GM13977 (cell line): Measurements from ENCODE around the gene NOCT.
A peak's percentile ranks its signal among the peaks of the same experiment; 100 is the strongest.

Experiments used
- DNase-seq: peaks from one replicate; pipeline ENCODE4 v3.0.0; 2012; ENCODE audit warnings: low spot score
- in situ Hi-C: fragments of 300-500 bp; cut with MboI; formaldehyde crosslinking; loops from one replicate; pipeline ENCODE4 v1.12.0; 2022; ENCODE audit warnings: low sequenced_read_pairs, low pct_unique_long_range_greater_than_20kb, mixed read lengths, inconsistent platforms; ENCODE audit not compliant: unreplicated experiment
- TF ChIP-seq, protein P1 (sequence below): IDR thresholded peaks from 2 replicates; pipeline ENCODE4 v1.5.1; 2012; ENCODE audit warnings: mild to moderate bottlenecking, control low read depth; ENCODE audit not compliant: insufficient read depth; ENCODE audit errors: extremely low read depth, missing control alignments

The NOCT gene

DNA sequence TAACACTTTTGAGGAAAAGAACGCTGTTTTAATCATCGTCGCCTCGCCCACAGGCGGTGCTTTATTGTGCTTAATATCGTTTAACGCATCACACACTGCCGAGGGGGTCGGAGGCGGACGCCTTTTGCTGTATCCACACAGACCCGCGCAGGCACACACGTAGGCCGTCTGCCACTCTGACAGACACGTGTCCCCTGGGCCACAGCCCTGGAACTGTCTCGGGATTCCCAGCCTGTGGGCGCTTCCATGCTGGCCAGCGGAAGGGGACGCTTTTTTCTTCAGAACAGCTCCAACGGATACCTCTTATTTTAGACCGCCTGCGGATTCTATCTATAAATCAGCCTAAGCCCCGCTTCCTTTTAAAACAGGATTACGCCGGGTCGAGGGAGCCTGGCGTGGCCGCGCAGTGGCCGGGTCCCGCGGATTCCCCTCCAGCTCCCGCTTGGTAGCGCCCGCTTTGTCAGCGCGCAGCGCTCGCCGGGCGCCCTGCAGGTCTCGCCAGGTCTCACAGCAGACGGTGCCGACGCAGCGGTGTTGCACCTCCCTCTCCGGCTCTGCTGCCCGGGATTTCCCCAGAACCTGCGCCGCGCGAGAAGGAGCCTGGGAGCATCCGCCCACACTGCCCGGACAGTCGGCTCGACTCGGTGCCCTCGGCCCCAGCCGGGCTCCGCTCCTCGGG lies at the start of gene NOCT:
Gene NOCT (plus strand): TSS at position 513 of the 679 bp plus-strand sequence. CDS start 201 bp downstream, outside the sequence.
- peak; percentile 97 for DNase-seq
- TF ChIP-seq, protein P1, sequence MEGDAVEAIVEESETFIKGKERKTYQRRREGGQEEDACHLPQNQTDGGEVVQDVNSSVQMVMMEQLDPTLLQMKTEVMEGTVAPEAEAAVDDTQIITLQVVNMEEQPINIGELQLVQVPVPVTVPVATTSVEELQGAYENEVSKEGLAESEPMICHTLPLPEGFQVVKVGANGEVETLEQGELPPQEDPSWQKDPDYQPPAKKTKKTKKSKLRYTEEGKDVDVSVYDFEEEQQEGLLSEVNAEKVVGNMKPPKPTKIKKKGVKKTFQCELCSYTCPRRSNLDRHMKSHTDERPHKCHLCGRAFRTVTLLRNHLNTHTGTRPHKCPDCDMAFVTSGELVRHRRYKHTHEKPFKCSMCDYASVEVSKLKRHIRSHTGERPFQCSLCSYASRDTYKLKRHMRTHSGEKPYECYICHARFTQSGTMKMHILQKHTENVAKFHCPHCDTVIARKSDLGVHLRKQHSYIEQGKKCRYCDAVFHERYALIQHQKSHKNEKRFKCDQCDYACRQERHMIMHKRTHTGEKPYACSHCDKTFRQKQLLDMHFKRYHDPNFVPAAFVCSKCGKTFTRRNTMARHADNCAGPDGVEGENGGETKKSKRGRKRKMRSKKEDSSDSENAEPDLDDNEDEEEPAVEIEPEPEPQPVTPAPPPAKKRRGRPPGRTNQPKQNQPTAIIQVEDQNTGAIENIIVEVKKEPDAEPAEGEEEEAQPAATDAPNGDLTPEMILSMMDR, result peak; percentile 18
- in situ Hi-C loops, result no loop called here

GRCh38 chr4:138967313-138967712 lies 48.3 kb upstream of the NOCT start:
- TF ChIP-seq, protein P1, result no peak
- DNase-seq, result peak; percentile 54
- in situ Hi-C loops, result no loop called here

GRCh38 chr4:138972956-138973801 lies 42.4 kb upstream of the NOCT start:
- DNase-seq, result no peak
- TF ChIP-seq, protein P1, result no peak
- in situ Hi-C loops, result no loop called here

DNA sequence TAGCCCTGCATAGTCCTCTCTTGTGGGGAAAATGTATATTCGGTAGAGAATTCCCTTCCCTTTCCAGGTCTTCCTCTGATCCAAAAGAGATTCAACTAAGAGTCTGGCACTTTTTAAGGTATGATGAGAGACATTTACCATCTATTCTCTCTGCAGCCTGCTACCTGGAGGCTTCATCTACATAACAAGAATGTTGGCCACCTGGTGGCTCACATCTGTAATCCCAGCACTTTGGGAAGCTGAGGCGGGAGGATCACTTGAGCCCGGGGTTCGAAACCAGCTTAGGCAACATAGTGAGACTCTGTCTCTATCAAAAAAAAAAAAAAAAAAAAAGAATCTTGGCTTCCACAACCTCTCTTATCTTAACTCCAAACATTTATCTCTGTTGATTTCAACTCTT lies 40.4 kb upstream of the NOCT start:
- TF ChIP-seq, protein P1, result no peak
- DNase-seq, result no peak
- in situ Hi-C loops, result no loop called here

- in situ Hi-C loops, result no loop called here
- no peak for DNase-seq
- TF ChIP-seq, protein P1, result no peak
Observed at GRCh38 chr4:138976526-138976925, 39.1 kb upstream of the NOCT start.

GRCh38 chr4:138977524-138977923 lies 38.1 kb upstream of the NOCT start:
- TF ChIP-seq, protein P1, result no peak
- in situ Hi-C loops, result no loop called here
- DNase-seq, result peak; percentile 59
